Posterior cingulate gyrus (tissue), 11 donors: ENCODE data around the gene UMPS.

Source experiments
- DNase-seq, 10 donors: peaks; one replicate each; pipeline versions ENCODE4 v3.0.0 to v3.0.0-alpha.2; 2020 to 2021; ENCODE audit warnings: mixed read lengths in 3 of 10
- intact Hi-C: fragments of 100-400 bp; cut with DNase I; formaldehyde crosslinking; loops from one replicate; pipeline ENCODE4 v1.15.1; 2023

The UMPS gene

GRCh38 chr3:124761935-124762660 is 31.8 kb downstream of the UMPS start:
- intact Hi-C loops, result loop anchor here (1.0 to 10.0 kb wide), 3 partner anchors 139 to 823 kb away; no protein-coding TSS in a partner anchor

DNA sequence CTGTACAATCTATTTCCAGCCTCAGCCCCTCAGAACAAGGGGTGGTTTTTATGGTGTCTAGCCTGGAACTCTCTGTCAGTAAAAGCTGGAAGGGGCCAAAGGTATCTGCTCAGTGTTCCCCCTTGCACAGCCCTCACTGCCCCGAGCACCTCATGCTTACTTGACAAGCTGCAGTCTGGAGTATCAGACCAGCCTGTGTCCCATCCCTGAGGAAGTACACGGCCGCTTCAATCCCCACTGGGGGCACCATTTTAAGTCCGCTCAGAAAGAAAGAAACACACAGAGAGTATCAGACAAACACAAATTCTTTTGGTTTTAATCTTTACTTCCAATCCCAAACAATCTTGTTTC is 32.4 kb downstream of the UMPS start:
- DNase-seq, result peak in 1 of 10 donors; percentile 43
- intact Hi-C loops, result loop anchor here (10.0 kb wide), 2 partner anchors 222 to 822 kb away; no protein-coding TSS in a partner anchor

More at GRCh38 chr3:124761935-124762660, 31.8 kb downstream of the UMPS start:
- DNase-seq, result no peak

GRCh38 chr3:124763206-124763605 is 33.0 kb downstream of the UMPS start:
- peak in 1 of 10 donors; percentile 73 for DNase-seq
- intact Hi-C loops, result loop anchor here (10.0 kb wide), 2 partner anchors 222 to 822 kb away; no protein-coding TSS in a partner anchor

GRCh38 chr3:124763644-124764358 is 33.5 kb downstream of the UMPS start:
- DNase-seq, result peak in 1 of 10 donors; percentile 81
- intact Hi-C loops, result loop anchor here (10.0 kb wide), 2 partner anchors 221 to 821 kb away; no protein-coding TSS in a partner anchor

DNA sequence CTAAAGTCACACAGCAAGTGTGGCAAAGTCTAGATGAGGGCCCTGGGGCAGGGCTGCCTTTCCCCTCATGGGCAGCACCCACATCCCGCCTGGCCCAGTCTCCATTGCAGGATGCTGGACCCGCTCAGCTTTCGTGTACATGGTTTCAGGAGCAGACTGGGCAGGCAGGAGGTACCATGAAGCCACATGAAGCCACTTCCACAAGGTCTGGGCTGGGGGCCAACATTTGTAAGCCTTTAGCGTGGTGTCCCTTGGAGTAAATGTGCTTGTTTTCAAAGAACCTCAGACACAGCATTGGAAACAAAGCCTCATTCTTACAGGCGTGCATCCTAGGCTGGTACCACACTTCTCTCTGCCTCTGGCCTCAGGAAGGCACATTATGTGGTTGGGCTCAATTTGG is 34.5 kb downstream of the UMPS start:
- intact Hi-C loops, result loop anchor here (10.0 kb wide), 2 partner anchors 220 to 820 kb away; no protein-coding TSS in a partner anchor
- DNase-seq, result peak in 2 of 10 donors; percentile 48 to 87

- DNase-seq, result peak in 1 of 10 donors; percentile 49
- intact Hi-C loops, result loop anchor here (10.0 kb wide), 2 partner anchors 219 to 819 kb away; no protein-coding TSS in a partner anchor
Measured at GRCh38 chr3:124765197-124765840, 35.1 kb downstream of the UMPS start.

GRCh38 chr3:124766113-124767095 is 36.2 kb downstream of the UMPS start:
- peak in 1 of 10 donors; percentile 53 for DNase-seq
- intact Hi-C loops, result loop anchor here (10.0 kb wide), 2 partner anchors 218 to 818 kb away; no protein-coding TSS in a partner anchor

- no peak for DNase-seq
- intact Hi-C loops, result loop anchor here (10.0 kb wide), 2 partner anchors 218 to 818 kb away; no protein-coding TSS in a partner anchor
Measured at GRCh38 chr3:124767264-124767663, 37.0 kb downstream of the UMPS start.

DNA sequence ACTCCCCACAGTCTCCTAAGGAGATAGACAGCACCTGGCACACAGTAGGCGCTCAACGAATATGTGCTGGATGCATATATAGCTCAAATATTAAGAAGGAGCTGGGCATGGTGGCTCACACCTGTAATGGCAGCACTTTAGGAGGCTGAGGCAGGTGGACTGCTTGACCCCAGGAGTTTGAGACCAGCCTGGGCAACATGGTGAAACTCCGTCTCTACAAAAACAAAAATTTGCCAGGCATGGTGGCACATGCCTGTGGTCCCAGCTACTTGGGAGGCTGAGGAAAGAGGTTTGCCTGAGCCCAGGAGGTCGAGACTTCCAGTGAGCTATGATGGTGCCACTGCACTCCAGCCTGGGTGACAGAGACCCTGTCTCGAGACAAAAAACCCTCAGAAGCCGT is 37.4 kb downstream of the UMPS start:
- intact Hi-C loops, result loop anchor here (10.0 kb wide), 2 partner anchors 217 to 817 kb away; no protein-coding TSS in a partner anchor
- peak in 1 of 10 donors; percentile 76 for DNase-seq

GRCh38 chr3:124768812-124769211 is 38.6 kb downstream of the UMPS start:
- DNase-seq, result peak in 1 of 10 donors; percentile 84
- intact Hi-C loops, result loop anchor here (10.0 kb wide), 2 partner anchors 216 to 816 kb away; no protein-coding TSS in a partner anchor

DNA sequence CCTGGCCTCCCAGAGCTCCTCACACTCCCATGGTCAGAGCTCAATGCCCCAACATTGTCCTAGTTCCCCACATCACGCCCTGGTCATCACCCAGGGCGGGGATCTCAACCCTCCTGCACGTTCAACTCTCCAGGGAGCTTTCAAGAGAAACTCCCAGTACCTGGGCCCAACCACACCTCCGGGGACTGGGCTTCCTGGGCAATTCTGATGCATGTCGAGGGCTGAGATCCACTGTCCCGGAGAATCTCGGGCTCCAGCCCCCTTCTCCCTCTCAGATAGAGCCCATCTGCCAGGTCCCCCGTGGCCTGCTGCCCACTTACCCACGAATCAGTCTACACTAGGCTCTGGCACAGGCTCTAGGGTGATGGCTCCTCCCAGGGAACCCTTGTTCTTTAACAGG is 39.2 kb downstream of the UMPS start:
- peak in 1 of 10 donors; percentile 50 for DNase-seq
- intact Hi-C loops, result loop anchor here (10.0 kb wide), 2 partner anchors 215 to 815 kb away; no protein-coding TSS in a partner anchor

DNA sequence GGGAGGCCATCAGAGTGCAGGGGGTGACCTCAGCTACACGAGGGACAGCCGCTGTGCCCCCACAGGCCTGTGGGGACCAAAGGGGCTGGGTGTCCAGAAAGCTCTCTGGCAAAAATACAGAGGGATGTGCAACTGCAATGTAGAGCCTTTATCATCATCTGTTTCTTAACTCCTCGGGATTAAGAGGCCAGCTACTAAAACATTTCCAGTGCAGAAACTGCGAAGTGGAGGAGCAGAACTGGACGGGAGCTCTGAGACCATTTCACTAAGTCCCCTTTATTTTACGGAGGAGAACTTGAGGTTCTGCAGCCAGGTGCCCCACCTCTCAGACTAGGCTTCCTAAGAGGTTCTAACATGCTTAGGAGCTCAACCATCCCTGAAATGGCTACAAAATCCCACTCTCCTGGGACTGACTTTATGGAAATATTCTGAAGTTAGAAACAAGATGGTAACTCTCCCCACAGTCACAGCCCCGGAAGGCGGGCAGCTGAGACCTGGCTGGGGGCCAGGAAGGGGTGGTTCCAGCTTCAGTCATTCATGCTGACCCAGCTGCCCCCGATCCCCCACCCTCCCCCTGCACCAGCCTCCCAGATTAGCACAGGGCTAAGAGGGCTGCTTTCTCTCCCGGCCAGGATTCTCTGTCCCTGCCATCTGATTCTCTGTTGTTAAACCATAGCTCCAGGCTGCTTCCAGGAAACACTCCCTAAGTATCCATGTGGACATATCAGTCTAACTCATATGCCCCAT is 40.3 kb downstream of the UMPS start:
- intact Hi-C loops, result loop anchor here (5.0 kb wide), 1 partner anchor 117 kb away; the partner anchor contains the start of gene ITGB5
- DNase-seq, result peak in 6 of 10 donors; percentile 33 to 92 (median 50)

DNA sequence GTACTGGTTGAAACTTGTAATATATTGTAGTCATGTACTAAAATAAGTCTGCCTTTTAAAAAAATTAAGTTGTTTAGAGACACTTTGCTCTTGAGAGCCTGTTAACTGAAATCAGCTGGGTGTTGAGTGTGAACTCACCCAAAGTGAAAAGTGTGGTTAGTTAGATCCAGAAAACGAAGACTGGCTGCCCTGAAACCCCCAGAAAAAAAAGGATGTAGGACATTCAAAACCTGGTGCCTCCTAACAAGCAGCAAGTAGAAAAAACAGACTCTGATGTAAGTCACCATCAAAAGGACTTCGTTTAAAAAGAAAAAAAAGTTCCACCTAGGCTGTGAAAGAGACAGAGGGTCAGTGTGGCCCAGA is 40.8 kb downstream of the UMPS start:
- DNase-seq, result no peak
- intact Hi-C loops, result loop anchor here (5.0 kb wide), 1 partner anchor 116 kb away; the partner anchor contains the start of gene ITGB5

- peak in 8 of 10 donors; percentile 41 to 92 (median 55) for DNase-seq
- intact Hi-C loops, result loop anchor here (5.0 kb wide), 1 partner anchor 115 kb away; the partner anchor contains the start of gene ITGB5
Measured at GRCh38 chr3:124772081-124772831, 42.0 kb downstream of the UMPS start.

DNA sequence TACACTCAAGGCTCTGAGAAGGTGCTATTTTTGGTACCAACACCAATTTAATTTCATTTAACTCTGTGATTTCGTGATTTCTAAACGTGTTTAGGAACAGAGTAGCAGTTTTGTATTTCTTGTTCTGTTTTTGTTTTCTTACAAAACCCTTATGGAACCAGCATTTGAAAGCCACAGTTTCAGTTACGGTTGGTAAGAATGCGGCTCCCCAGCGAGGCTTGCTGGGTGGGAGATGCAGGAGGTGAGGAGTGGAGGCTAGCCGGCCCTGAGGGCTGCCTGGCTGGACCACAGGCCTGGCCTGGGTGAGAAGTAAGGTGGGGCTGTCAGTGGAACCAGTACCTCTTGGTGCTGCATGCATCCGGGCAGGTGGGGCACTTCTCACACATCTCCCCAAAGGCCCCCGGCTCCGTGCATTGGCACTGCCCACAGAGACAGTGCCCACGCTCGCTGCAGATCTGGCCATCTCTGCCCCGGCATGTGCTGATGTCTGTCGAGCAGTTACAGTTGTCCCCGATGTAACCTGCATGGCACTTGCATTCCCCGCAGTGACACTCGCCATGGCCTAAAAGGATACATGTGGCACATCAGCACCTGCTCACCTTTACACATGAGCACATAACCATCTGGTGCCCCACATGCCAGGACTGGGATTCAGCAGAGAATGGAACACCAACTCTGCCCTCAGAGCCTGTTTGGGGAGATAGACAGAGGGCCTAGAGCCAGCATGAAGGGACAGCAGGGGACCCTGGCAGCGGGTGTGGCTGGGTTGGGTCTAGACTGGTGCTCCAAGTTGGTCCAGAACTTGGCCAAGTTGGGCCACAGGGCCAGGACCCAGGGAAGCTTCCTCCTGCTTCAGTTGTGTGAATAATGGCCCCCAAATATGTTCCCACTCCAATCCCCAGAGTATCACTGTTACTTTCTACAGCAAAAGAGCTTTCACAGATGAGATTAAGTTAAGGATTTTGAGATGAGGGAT is 43.4 kb downstream of the UMPS start:
- peak in 1 of 10 donors; percentile 68 for DNase-seq
- intact Hi-C loops, result loop anchor here (5.0 kb wide), 1 partner anchor 114 kb away; the partner anchor contains the start of gene ITGB5

GRCh38 chr3:124774327-124774718 is 44.1 kb downstream of the UMPS start:
- intact Hi-C loops, result loop anchor here (5.0 kb wide), 1 partner anchor 113 kb away; the partner anchor contains the start of gene ITGB5
- DNase-seq, result no peak
